Endothelial cell of umbilical vein (primary cell): Measurements from ENCODE around the gene CCDC30. TPM values are rescaled to one million over a fixed set of nuclear protein-coding genes. Genes with fewer than 3 reads are reported as not detected.

ENCODE experiments used
- BruUV-seq: library from RNA; stranded (reverse); fragments of 400-500 nt; replicated peaks from 2 replicates; lab custom pipeline; 2021; lab: Mats Ljungman, UMichigan
- CTCF ChIA-PET: fragments of 300-600, 350-600 bp; sonication (Branson Sonifier 250); formaldehyde crosslinking; loops from one replicate; lab custom pipeline; 2021; ENCODE audit warnings: antibody characterized with exemption, inconsistent platforms; lab: Charles Lee
- POLR2A ChIA-PET: fragments of 300-600, 350-600 bp; sonication (Branson Sonifier 250); formaldehyde crosslinking; loops from one replicate; lab custom pipeline; 2021; ENCODE audit warnings: antibody characterized with exemption, inconsistent platforms; lab: Charles Lee
- DNase-seq: peaks from one replicate; pipeline ENCODE4 v3.0.0-alpha.2; 2011; ENCODE audit warnings: low read depth, low spot score
- FAIRE-seq: peaks from 2 replicates; lab custom pipeline; 2011; peaks lifted over from hg19 to GRCh38; lab: Jason Lieb, UNC
- H2AFZ ChIP-seq: 2 replicates; pipeline ENCODE4 v1.6.0; 2012; ENCODE audit warnings: low read depth, low read length, control low read depth, inconsistent platforms
- H3K27ac ChIP-seq: 2 replicates; pipeline ENCODE4 v1.5.1; 2011; ENCODE audit warnings: low read depth, mild to moderate bottlenecking, control low read depth, low read length, moderate library complexity; ENCODE audit not compliant: insufficient read depth
- H3K27me3 ChIP-seq, 2 experiments: 2 replicates each; pipeline versions ENCODE4 v1.6.0 to v1.6.1; 2011; ENCODE audit warnings: low read length in 2 of 2, mixed read lengths in 1 of 2; ENCODE audit not compliant: control insufficient read depth in 2 of 2, insufficient read depth in 2 of 2
- H3K36me3 ChIP-seq, 2 experiments: 2 replicates in 1 of 2; 3 replicates in 1 of 2; pipeline ENCODE4 v1.5.1; 2011; ENCODE audit warnings: low read length in 2 of 2, mild to moderate bottlenecking in 1 of 2, moderate library complexity in 1 of 2; ENCODE audit not compliant: control insufficient read depth in 2 of 2, insufficient read depth in 2 of 2; ENCODE audit errors: extremely low read depth in 1 of 2
- H3K4me1 ChIP-seq: 3 replicates; pipeline ENCODE4 v1.5.1; 2011; ENCODE audit warnings: mild to moderate bottlenecking, low read length; ENCODE audit not compliant: control insufficient read depth, insufficient read depth; ENCODE audit errors: extremely low read depth
- H3K4me2 ChIP-seq: 2 replicates; pipeline ENCODE4 v1.6.1; 2011; ENCODE audit warnings: low read length, control low read depth, mixed read lengths; ENCODE audit not compliant: insufficient read depth
- H3K4me3 ChIP-seq, 3 experiments: fragments of 200-600 bp in 1 of 3; sonication (generic), shearing (Covaris generic) in 1 of 3; replicated peaks in 1 of 3; 2 replicates each; pipeline ENCODE4 v1.5.1; 2011 to 2016; ENCODE audit warnings: control low read depth in 3 of 3, low read length in 3 of 3, mild to moderate bottlenecking in 2 of 3, inconsistent platforms in 1 of 3, low read depth in 1 of 3, moderate library complexity in 1 of 3; ENCODE audit not compliant: insufficient read depth in 1 of 3
- H3K79me2 ChIP-seq: 2 replicates; pipeline ENCODE4 v1.6.0; 2012; ENCODE audit warnings: low read length, inconsistent platforms; ENCODE audit not compliant: control insufficient read depth, insufficient read depth
- H3K9ac ChIP-seq: replicated peaks from 2 replicates; pipeline ENCODE3; 2011; ENCODE audit warnings: low read length, control low read depth; ENCODE audit not compliant: insufficient read depth; ENCODE audit errors: extremely low read depth
- H3K9me1 ChIP-seq: replicated peaks from 3 replicates; pipeline ENCODE4 v1.6.0; 2011; ENCODE audit warnings: mild to moderate bottlenecking, low read length; ENCODE audit not compliant: control insufficient read depth, insufficient read depth; ENCODE audit errors: extremely low read depth
- H3K9me3 ChIP-seq: replicated peaks from 2 replicates; pipeline ENCODE4 v1.5.1; 2012; ENCODE audit warnings: low read length, inconsistent platforms; ENCODE audit not compliant: control insufficient read depth, insufficient read depth
- H4K20me1 ChIP-seq: replicated peaks from 2 replicates; pipeline ENCODE3; 2011; ENCODE audit warnings: mild to moderate bottlenecking, low read length; ENCODE audit not compliant: control insufficient read depth, insufficient read depth; ENCODE audit errors: extremely low read depth
- CTCF ChIP-seq, 2 donors: IDR thresholded peaks; 1 replicate in 1 of 2; 2 replicates in 1 of 2; pipeline ENCODE4 v1.5.1; 2011; ENCODE audit warnings: low read length in 2 of 2, mild to moderate bottlenecking in 2 of 2, moderate library complexity in 2 of 2, control low read depth in 1 of 2, inconsistent platforms in 1 of 2, low read depth in 1 of 2; ENCODE audit not compliant: insufficient read depth in 1 of 2; ENCODE audit errors: extremely low read depth in 1 of 2
- EZH2 ChIP-seq: IDR thresholded peaks from 2 replicates; pipeline ENCODE4 v1.6.1; 2012; ENCODE audit warnings: borderline replicate concordance, low read depth, mild to moderate bottlenecking, moderate library complexity, low read length, inconsistent platforms; ENCODE audit not compliant: severe bottlenecking
- FOS ChIP-seq: IDR thresholded peaks from 2 replicates; pipeline ENCODE4 v1.6.1; 2011; ENCODE audit warnings: mild to moderate bottlenecking, low read length, moderate library complexity, borderline replicate concordance; ENCODE audit not compliant: insufficient read depth
- GATA2 ChIP-seq: IDR thresholded peaks from 2 replicates; pipeline ENCODE4 v1.7.0; 2011; ENCODE audit warnings: low read depth, mild to moderate bottlenecking, moderate library complexity, mixed read lengths, low read length; ENCODE audit not compliant: insufficient read length, insufficient read depth
- JUN ChIP-seq: IDR thresholded peaks from 2 replicates; pipeline ENCODE4 v1.6.1; 2011; ENCODE audit warnings: borderline replicate concordance, low read depth; ENCODE audit not compliant: insufficient read length, insufficient read depth
- MAX ChIP-seq: IDR thresholded peaks from 2 replicates; pipeline ENCODE4 v1.6.1; 2011; ENCODE audit not compliant: insufficient read depth, insufficient read length
- MYC ChIP-seq: IDR thresholded peaks from one replicate; pipeline ENCODE4 v1.6.1; 2011; ENCODE audit warnings: mild to moderate bottlenecking, low read depth, low read length
- POLR2A ChIP-seq: IDR thresholded peaks from 2 replicates; pipeline ENCODE4 v1.6.1; 2012; ENCODE audit warnings: low read depth, mild to moderate bottlenecking, control low read depth, low read length
- POLR2AphosphoS5 ChIP-seq: IDR thresholded peaks from 2 replicates; pipeline ENCODE4 v1.6.1; 2012; ENCODE audit warnings: low read depth, mild to moderate bottlenecking, control low read depth, low read length, moderate library complexity; ENCODE audit not compliant: insufficient read depth
- dilution Hi-C: fragments of 300-500 bp; cut with MboI; formaldehyde crosslinking; loops from one replicate; pipeline ENCODE4 v1.15.0; 2019; ENCODE audit warnings: low sequenced_read_pairs; ENCODE audit not compliant: extremely low pct_ligation_motif_present
- intact Hi-C: fragments of 100-400 bp; cut with micrococcal nuclease; formaldehyde crosslinking; loops from one replicate; pipeline ENCODE4 v1.10.0; 2022
- polyA plus RNA-seq, 4 experiments: library from polyadenylated mRNA; depleted of rRNA in 3 of 4; stranded (reverse) in 3 of 4; unstranded in 1 of 4; fragments of >200 nt; gene quantifications; 2 replicates each; pipeline versions ENCODE4 v1.2.1 to v1.2.3, GENCODE V29; 2011 to 2012; ENCODE audit warnings: missing spikeins in 1 of 4
- total RNA-seq: library from RNA; stranded (reverse); gene quantifications from 2 replicates; pipeline ENCODE4 v1.2.3, GENCODE V29; 2021

Gene CCDC30
- total and polyA plus RNA-seq, 2 donors (not counting 3 experiments of a cell fraction or from before 2014, with no cell fraction given): 0.19 to 2.9 TPM

- no TSS peak for BruUV-seq
These were observed 44.6 kb upstream of the CCDC30 start for GRCh38 chr1:42418516-42418915.

More at GRCh38 chr1:42418516-42418915, 44.6 kb upstream of the CCDC30 start:
- Histone ChIP-seq H3K27ac (no peak overlapping the region), H3K9me3 (no peaks in the 10 kb centered on the region), H3K4me2 (no peak overlapping the region), H3K27me3 (peaks cover 10 to 13% of the 10 kb centered on the region in 2 experiments), H4K20me1 (no peaks in the 10 kb centered on the region), H3K9me1 (no peaks in the 10 kb centered on the region), H3K9ac (no peak overlapping the region), H3K36me3 (no peaks in the 10 kb centered on the region), H3K4me3 (no peak overlapping the region), H2AFZ (no peak overlapping the region), H3K4me1 (peaks cover 2% of the 10 kb centered on the region), H3K79me2 (no peaks in the 10 kb centered on the region)
- intact Hi-C loops: no loop called here
- POLR2A ChIA-PET: no interaction called here
- DNase-seq: no peak
- TF ChIP-seq MAX: no peak
- no peak for TF ChIP-seq EZH2
- no peak for TF ChIP-seq GATA2
- no peak for TF ChIP-seq FOS
- no peak for TF ChIP-seq POLR2A
- no peak for TF ChIP-seq MYC
- no peak for TF ChIP-seq CTCF (IDR thresholded peaks at IDR 0.05; ENCODE audit: extremely low read depth in 1 of 2, insufficient read depth in 1 of 2, low read depth in 1 of 2, low read length in 2 of 2)
- TF ChIP-seq POLR2AphosphoS5: no peak
- TF ChIP-seq JUN: no peak
- dilution Hi-C loops: no loop called here
- CTCF ChIA-PET: no interaction called here
- FAIRE-seq: no peak
